GM18505 (cell line): ENCODE results near the gene YARS2.

Experiments used
- ATAC-seq: cut with Tn5 transposase; IDR thresholded peaks from one replicate; pipeline ENCODE4 v1.9.1; 2021; ENCODE audit not compliant: unreplicated experiment
- POLR2A ChIP-seq: IDR thresholded peaks from 4 replicates; pipeline ENCODE4 v1.6.1; 2011; ENCODE audit warnings: borderline replicate concordance; ENCODE audit not compliant: insufficient read depth, insufficient read length; ENCODE audit errors: extremely low read depth

YARS2 gene

GRCh38 chr12:32770141-32770540 lies 14.4 kb upstream of the YARS2 start:
- no peak for TF ChIP-seq POLR2A
- no peak for ATAC-seq

GRCh38 chr12:32768518-32768917 lies 12.8 kb upstream of the YARS2 start:
- no peak for TF ChIP-seq POLR2A

GRCh38 chr12:32765906-32766305 lies 10.2 kb upstream of the YARS2 start:
- ATAC-seq, result no peak
- no peak for TF ChIP-seq POLR2A

More at GRCh38 chr12:32768518-32768917, 12.8 kb upstream of the YARS2 start:
- ATAC-seq, result no peak

GRCh38 chr12:32761716-32762115 lies 6.0 kb upstream of the YARS2 start:
- peak; percentile 78 for ATAC-seq
- TF ChIP-seq POLR2A, result no peak

DNA sequence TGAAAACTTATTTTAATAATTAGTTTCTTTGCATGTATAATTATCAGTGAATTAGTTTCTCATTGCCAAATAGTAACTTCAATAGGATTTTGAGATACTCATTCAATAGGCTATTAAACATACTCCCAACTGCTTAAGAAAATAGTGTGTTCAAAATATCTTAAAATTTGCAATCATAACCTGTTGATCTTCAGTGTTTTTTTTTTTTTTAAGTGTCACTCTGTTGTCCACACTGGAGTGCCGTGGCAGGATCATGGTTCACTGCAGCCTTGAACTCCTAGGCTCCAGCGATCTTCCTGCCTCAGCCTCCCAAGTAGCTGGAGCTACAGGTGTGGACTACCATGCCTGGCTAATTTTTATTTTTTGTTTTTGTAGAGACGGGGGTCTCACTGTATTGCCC lies 1.5 kb upstream of the YARS2 start:
- no peak for ATAC-seq
- no peak for TF ChIP-seq POLR2A

GRCh38 chr12:32756476-32757066 lies 874 bp upstream of the YARS2 start:
- TF ChIP-seq POLR2A, result no peak
- no peak for ATAC-seq

DNA sequence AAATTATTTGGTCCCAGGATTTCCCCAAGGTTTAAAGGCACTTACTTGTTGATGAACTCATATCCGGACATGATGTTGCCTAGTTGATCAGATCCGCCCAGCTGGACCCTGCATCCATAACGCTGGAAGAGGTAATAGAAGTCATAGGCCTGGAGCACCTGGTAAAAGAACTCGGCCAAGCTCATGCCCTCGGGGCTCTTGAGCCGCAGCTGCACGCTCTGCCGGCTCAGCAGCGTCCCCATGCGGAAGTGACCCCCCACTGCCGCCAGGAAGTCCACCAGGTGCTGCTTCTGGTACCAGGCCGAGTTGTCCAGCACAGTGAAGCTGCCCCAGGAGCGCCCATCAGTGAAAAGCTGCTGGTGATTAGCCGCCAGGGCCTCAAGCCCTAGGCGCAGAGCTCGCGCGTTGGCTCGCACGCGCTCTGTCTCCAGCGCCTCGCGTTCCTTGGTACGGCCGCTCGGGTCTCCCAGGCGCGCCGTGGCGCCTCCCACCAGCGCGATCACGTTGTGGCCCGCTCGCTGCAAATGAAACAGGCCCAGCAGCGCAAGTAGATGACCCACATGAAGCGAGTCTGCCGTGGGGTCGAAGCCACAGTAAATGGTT lies 545 bp downstream of the YARS2 start:
- ATAC-seq, result peak; percentile 77
- TF ChIP-seq POLR2A, result no peak

DNA sequence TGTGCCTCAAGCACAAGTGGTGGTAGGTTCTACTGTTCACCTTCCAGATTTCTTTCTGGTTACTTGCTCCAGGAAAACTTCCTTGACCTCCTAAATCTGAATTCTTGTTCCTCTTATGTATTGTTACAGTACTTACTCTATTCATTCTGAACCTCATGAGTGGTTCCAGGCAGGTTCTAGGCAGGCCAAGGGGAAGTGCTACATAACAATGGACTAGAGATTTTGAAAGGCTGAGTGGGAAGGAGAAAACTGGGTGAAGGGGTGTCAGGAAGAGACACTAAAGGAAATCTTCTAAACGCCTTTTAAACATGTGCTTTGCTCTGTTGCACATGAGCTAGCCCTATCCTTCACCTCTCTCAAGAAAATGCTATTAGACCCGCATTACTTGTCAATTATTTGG lies 1.6 kb downstream of the YARS2 start:
- no peak for TF ChIP-seq POLR2A
- no peak for ATAC-seq

DNA sequence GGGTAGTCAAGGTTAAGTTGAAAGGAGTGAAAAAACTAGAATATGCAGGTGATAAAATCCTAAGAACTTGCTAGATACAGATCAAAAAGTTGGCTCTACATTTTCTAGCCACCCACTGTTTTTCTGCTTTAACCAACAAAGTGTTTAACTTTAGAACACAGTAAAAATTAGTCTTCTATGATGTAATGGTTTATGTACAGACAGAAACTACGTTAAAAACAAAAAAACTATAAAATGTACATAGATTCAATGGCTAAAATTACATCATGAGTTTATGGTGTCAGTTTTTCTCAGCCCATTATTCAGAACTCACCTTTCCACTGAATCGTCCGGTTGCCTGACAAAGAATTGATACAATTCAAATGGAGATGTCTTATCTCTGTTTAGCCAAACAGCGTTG lies 2.1 kb downstream of the YARS2 start:
- no peak for ATAC-seq
- TF ChIP-seq POLR2A, result no peak

DNA sequence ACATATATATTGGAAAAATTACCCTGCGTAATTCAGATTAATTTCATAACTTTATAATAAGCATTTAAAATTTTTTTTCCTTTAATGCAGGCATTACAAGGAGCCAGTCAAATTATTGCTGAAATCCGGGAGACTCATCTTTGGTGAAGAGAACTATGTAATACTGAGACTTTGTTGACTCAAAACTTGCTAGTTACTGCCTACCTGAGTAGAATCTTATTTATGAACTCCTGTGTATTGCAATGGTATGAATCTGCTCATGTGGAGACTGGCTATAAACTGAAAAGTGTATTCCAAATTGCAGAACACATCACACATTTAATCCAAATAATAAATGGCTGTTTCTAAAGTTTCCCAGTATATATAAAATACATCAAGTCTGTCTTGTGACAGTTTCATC lies 12.4 kb downstream of the YARS2 start:
- no peak for ATAC-seq
- TF ChIP-seq POLR2A, result no peak

DNA sequence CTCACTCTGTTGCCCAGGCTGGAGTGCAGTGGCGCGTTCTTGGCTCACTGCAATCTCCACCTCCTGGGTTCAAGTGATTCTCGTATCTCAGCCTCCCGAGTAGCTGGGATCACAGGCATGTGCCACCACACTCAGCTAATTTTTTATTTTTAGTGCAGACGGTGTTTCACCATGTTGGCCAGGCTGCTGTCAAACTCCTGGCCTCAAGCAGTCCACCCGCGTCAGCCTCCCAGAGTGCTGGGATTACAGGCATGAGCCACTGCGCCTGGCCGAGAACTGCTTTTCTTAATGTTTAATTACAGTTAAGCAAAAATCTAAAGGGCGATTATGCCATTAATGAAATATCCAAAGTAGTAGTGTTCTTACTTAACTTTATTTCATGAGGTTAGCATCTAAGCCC lies 13.6 kb downstream of the YARS2 start:
- ATAC-seq, result no peak
- no peak for TF ChIP-seq POLR2A

- TF ChIP-seq POLR2A, result no peak
- ATAC-seq, result no peak
Measured at GRCh38 chr12:32739279-32739678, 16.4 kb downstream of the YARS2 start.

DNA sequence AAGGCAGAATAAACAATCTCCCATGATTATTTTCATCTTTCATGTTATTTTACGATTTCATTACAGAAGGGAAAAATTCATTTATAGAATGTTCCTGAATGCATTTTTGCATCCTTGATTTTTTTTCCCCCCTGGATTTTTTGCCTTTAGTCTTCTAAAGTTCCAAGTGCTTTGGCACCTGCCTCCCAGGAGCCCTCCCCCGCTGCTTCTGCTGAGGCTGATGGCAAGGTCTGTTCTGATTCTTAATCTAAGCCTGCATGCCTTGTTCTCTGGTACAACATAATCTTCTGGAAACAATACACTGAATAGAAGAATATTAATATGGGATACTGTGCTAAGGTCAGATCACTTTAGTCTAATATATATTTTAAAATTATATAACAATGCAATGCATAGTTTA lies 18.0 kb downstream of the YARS2 start:
- no peak for ATAC-seq
- TF ChIP-seq POLR2A, result no peak

DNA sequence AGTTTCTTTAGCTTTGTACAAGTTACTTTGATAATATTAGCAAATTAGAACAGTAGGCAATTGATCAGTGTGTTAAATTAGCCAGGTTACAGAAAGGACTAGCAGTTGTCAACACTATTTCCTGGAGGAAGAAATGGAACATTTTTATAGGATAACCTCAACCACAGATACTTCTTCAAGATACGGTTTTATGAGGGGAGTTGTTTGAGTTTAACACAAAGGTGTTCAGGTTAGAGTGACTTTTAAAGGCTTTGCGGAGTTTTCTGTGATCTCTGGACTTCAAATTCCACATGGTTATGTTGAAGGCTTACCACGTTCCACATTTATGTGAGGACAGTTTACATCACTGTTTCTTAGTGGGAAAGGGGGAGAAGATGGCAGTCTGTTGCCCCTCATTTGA lies 19.3 kb downstream of the YARS2 start:
- no peak for TF ChIP-seq POLR2A
- no peak for ATAC-seq

GRCh38 chr12:32734952-32735351 lies 20.7 kb downstream of the YARS2 start:
- no peak for TF ChIP-seq POLR2A
- ATAC-seq, result no peak
